Endothelial cell (in vitro differentiated cells): ENCODE measurements around the gene CDCP2. TPM values are rescaled to one million over a fixed set of nuclear protein-coding genes. Genes with fewer than 3 reads are reported as not detected.

Experiments used
- DNase-seq: peaks from one replicate; pipeline ENCODE4 v3.0.0; 2021; ENCODE audit warnings: low spot score
- H3K27ac Mint-ChIP-seq: one replicate; pipeline ENCODE4 v1.8.0; 2021; ENCODE audit warnings: mixed read lengths, inconsistent platforms; ENCODE audit not compliant: unreplicated experiment
- H3K27me3 Mint-ChIP-seq: one replicate; pipeline ENCODE4 v1.8.0; 2021; ENCODE audit warnings: mild to moderate bottlenecking, moderate library complexity, mixed read lengths, inconsistent platforms; ENCODE audit not compliant: unreplicated experiment
- H3K36me3 Mint-ChIP-seq: one replicate; pipeline ENCODE4 v1.8.0; 2021; ENCODE audit warnings: mild to moderate bottlenecking, low read depth, mixed read lengths, inconsistent platforms; ENCODE audit not compliant: unreplicated experiment
- H3K4me1 Mint-ChIP-seq: one replicate; pipeline ENCODE4 v1.8.0; 2021; ENCODE audit warnings: mild to moderate bottlenecking, mixed read lengths, inconsistent platforms; ENCODE audit not compliant: unreplicated experiment
- H3K4me3 Mint-ChIP-seq: one replicate; pipeline ENCODE4 v1.8.0; 2021; ENCODE audit warnings: mild to moderate bottlenecking, mixed read lengths, inconsistent platforms; ENCODE audit not compliant: unreplicated experiment
- H3K9me3 Mint-ChIP-seq: one replicate; pipeline ENCODE4 v1.8.0; 2021; ENCODE audit warnings: mixed read lengths, inconsistent platforms; ENCODE audit not compliant: unreplicated experiment
- CTCF ChIP-seq: fragments of 200-600 bp; sonication (generic); IDR thresholded peaks from one replicate; pipeline ENCODE4 v1.5.0; 2021; ENCODE audit warnings: antibody characterized with exemption; ENCODE audit not compliant: unreplicated experiment
- total RNA-seq: library from RNA; stranded (reverse); fragmentation: NEBNext Ultra II Directional; extraction: Animal tissue kit (Norgen Biotek cat#: 25700); gene quantifications from one replicate; pipeline ENCODE4 v1.2.1, GENCODE V29; 2021; ENCODE audit not compliant: unreplicated experiment

Gene CDCP2
- total RNA-seq, 1 donor from 2014 or later: 0.36 TPM

- peaks cover 2% of the 10 kb centered on the region for H3K27me3 Mint-ChIP-seq
- H3K9me3 Mint-ChIP-seq: no peaks in the 10 kb centered on the region
- peaks cover 20% of the 10 kb centered on the region for H3K4me1 Mint-ChIP-seq
- DNase-seq: no peak
- H3K27ac Mint-ChIP-seq: no peak overlapping the region
- H3K4me3 Mint-ChIP-seq: no peak overlapping the region
- no peak for TF ChIP-seq CTCF
- H3K36me3 Mint-ChIP-seq: peaks cover 14% of the 10 kb centered on the region
Measured at GRCh38 chr1:54103414-54103813, 49.4 kb downstream of the CDCP2 start.

- Mint-ChIP-seq H3K4me3 (no peak overlapping the region), H3K9me3 (no peaks in the 10 kb centered on the region)
Measured at GRCh38 chr1:54100500-54100899, 52.3 kb downstream of the CDCP2 start.

GRCh38 chr1:54099061-54099610 is 53.7 kb downstream of the CDCP2 start:
- Mint-ChIP-seq H3K27me3 (peaks cover 2% of the 10 kb centered on the region), H3K4me3 (no peak overlapping the region), H3K9me3 (no peaks in the 10 kb centered on the region), H3K36me3 (peaks cover 21% of the 10 kb centered on the region), H3K27ac (no peak overlapping the region), H3K4me1 (peaks cover 31% of the 10 kb centered on the region)
- no peak for TF ChIP-seq CTCF
- no peak for DNase-seq

More at GRCh38 chr1:54100500-54100899, 52.3 kb downstream of the CDCP2 start:
- Mint-ChIP-seq H3K27me3 (peaks cover 2% of the 10 kb centered on the region), H3K27ac (no peak overlapping the region), H3K4me1 (peaks cover 34% of the 10 kb centered on the region), H3K36me3 (peaks cover 21% of the 10 kb centered on the region)
- TF ChIP-seq CTCF: no peak
- DNase-seq: no peak

- no peak overlapping the region for H3K27ac Mint-ChIP-seq
- no peaks in the 10 kb centered on the region for H3K27me3 Mint-ChIP-seq
- H3K4me1 Mint-ChIP-seq: peaks cover 31% of the 10 kb centered on the region
- peak overlapping the region; percentile 4 for H3K4me3 Mint-ChIP-seq
- no peak for DNase-seq
- peaks cover 14% of the 10 kb centered on the region for H3K36me3 Mint-ChIP-seq
- no peak for TF ChIP-seq CTCF
- H3K9me3 Mint-ChIP-seq: no peaks in the 10 kb centered on the region
Measured at GRCh38 chr1:54096877-54097240, 55.9 kb downstream of the CDCP2 start.

- no peak overlapping the region for H3K27ac Mint-ChIP-seq
Measured at GRCh38 chr1:54096227-54096876, 56.4 kb downstream of the CDCP2 start.

More at GRCh38 chr1:54096227-54096876, 56.4 kb downstream of the CDCP2 start:
- Mint-ChIP-seq H3K9me3 (no peaks in the 10 kb centered on the region), H3K27me3 (no peaks in the 10 kb centered on the region), H3K4me1 (peaks cover 31% of the 10 kb centered on the region), H3K4me3 (no peak overlapping the region), H3K36me3 (peaks cover 13% of the 10 kb centered on the region)
- DNase-seq: no peak
- no peak for TF ChIP-seq CTCF
